K562 (cell line): ENCODE data around the gene SLA2. TPM values are rescaled to one million over a fixed set of nuclear protein-coding genes. Genes with fewer than 3 reads are reported as not detected.

Experiments
- CREB1 ChIP-seq, 2 experiments: sonication (generic) in 1 of 2; formaldehyde crosslinking in 1 of 2; IDR thresholded peaks; 2 replicates each; pipeline versions ENCODE4 v1.6.1 to v1.8.0; 2012 to 2022; ENCODE audit warnings: inconsistent platforms in 1 of 2, mild to moderate bottlenecking in 1 of 2, missing genetic modification reagents in 1 of 2, moderate library complexity in 1 of 2
- SP1 ChIP-seq: sonication (generic); formaldehyde crosslinking; IDR thresholded peaks from 2 replicates; pipeline ENCODE4 v1.8.1; 2022; ENCODE audit warnings: mild to moderate bottlenecking, missing genetic modification reagents
- ZZZ3 ChIP-seq: fragments of 450-650 bp; IDR thresholded peaks from 2 replicates; pipeline ENCODE4 v1.6.1; 2016; ENCODE audit warnings: antibody characterized with exemption, mild to moderate bottlenecking, moderate library complexity
- polyA plus RNA-seq, 8 experiments: library from polyadenylated mRNA; depleted of rRNA in 4 of 8; stranded (reverse) in 5 of 8; unstranded in 3 of 8; fragments of >200 nt; fragmentation: Nextera tagmentation in 2 of 8; fragmentation: Illumina TruSeq in 1 of 8; extraction: Ambion mirVana in 2 of 8; extraction: Trizol in 1 of 8; gene quantifications; 2 replicates each; pipeline versions ENCODE4 v1.2.1 to v1.2.3, GENCODE V29; 2011 to 2014; ENCODE audit warnings: inconsistent platforms in 1 of 8, missing spikeins in 1 of 8
- total RNA-seq, 7 experiments: library from RNA; depleted of rRNA in 6 of 7; stranded (reverse); fragments of >200 nt in 6 of 7; fragmentation: Illumina TruSeq in 2 of 7; extraction: Trizol in 2 of 7; gene quantifications; 2 replicates each; pipeline versions ENCODE4 v1.2.1 to v1.2.3, GENCODE V29; 2011 to 2021; ENCODE audit warnings: low replicate concordance in 1 of 7
- TF ChIP-seq, protein P1 (sequence below): fragments of 250-450 bp; sonication (Bioruptor Pico); IDR thresholded peaks from 2 replicates; pipeline ENCODE4 v1.4.0; 2020; ENCODE audit warnings: borderline replicate concordance
- TF ChIP-seq, protein P2 (sequence below): fragments of 200-800 bp; sonication (Bioruptor generic); IDR thresholded peaks from 2 replicates; pipeline ENCODE4 v1.6.1; 2017; ENCODE audit warnings: missing genetic modification characterization, missing compliant biosample characterization
- TF ChIP-seq, protein P3 (sequence below), 2 experiments: fragments of 450-650 bp in 1 of 2; sonication (generic) in 1 of 2; formaldehyde crosslinking in 1 of 2; IDR thresholded peaks; 2 replicates each; pipeline versions ENCODE4 v1.7.1 to v1.9.0; 2016 to 2022; ENCODE audit warnings: inconsistent platforms in 1 of 2, mild to moderate bottlenecking in 1 of 2, missing genetic modification reagents in 1 of 2

The SLA2 gene
- total and polyA plus RNA-seq, 9 of the 15 experiments (the other 6 are each of a cell fraction or from before 2014, with no cell fraction given): 0.07 TPM; not detected in 7

DNA sequence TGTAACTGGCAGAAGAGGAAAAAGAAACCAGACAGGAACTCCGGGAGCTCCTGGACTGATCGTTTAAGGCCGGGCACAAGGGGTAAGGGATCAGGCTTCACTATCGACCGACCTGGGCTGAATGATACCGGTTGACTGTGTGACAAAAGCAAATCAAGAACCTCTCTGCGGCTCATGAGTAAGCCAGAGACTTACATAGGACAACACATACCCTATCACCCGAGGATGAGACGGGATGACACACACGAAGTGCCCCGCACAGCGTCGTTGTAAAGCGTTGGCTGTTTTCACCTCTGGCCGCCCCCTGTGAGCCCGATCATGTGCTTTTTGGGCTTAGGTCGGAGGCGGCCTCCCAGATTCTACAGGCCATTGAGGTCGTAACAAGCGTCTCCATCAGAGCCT is 73.3 kb downstream of the SLA2 start (continued):
- TF ChIP-seq, protein P1, sequence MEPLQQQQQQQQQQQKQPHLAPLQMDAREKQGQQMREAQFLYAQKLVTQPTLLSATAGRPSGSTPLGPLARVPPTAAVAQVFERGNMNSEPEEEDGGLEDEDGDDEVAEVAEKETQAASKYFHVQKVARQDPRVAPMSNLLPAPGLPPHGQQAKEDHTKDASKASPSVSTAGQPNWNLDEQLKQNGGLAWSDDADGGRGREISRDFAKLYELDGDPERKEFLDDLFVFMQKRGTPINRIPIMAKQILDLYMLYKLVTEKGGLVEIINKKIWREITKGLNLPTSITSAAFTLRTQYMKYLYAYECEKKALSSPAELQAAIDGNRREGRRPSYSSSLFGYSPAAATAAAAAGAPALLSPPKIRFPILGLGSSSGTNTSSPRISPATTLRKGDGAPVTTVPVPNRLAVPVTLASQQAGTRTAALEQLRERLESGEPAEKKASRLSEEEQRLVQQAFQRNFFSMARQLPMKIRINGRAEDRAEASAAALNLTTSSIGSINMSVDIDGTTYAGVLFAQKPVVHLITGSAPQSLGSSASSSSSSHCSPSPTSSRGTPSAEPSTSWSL: no peak
- TF ChIP-seq CREB1 (IDR thresholded peaks at IDR 0.05) (no peak), CREB1 (CRISPR knock-in tag; IDR thresholded peaks at IDR 0.05) (no peak), SP1 (CRISPR knock-in tag) (0 out of 2 replicates have a peak, but pooled peaks have one; percentile 35), ZZZ3 (no peak)
- TF ChIP-seq, protein P2, sequence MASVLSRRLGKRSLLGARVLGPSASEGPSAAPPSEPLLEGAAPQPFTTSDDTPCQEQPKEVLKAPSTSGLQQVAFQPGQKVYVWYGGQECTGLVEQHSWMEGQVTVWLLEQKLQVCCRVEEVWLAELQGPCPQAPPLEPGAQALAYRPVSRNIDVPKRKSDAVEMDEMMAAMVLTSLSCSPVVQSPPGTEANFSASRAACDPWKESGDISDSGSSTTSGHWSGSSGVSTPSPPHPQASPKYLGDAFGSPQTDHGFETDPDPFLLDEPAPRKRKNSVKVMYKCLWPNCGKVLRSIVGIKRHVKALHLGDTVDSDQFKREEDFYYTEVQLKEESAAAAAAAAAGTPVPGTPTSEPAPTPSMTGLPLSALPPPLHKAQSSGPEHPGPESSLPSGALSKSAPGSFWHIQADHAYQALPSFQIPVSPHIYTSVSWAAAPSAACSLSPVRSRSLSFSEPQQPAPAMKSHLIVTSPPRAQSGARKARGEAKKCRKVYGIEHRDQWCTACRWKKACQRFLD (CRISPR knock-in tag): peak; percentile 69
- TF ChIP-seq, protein P3, sequence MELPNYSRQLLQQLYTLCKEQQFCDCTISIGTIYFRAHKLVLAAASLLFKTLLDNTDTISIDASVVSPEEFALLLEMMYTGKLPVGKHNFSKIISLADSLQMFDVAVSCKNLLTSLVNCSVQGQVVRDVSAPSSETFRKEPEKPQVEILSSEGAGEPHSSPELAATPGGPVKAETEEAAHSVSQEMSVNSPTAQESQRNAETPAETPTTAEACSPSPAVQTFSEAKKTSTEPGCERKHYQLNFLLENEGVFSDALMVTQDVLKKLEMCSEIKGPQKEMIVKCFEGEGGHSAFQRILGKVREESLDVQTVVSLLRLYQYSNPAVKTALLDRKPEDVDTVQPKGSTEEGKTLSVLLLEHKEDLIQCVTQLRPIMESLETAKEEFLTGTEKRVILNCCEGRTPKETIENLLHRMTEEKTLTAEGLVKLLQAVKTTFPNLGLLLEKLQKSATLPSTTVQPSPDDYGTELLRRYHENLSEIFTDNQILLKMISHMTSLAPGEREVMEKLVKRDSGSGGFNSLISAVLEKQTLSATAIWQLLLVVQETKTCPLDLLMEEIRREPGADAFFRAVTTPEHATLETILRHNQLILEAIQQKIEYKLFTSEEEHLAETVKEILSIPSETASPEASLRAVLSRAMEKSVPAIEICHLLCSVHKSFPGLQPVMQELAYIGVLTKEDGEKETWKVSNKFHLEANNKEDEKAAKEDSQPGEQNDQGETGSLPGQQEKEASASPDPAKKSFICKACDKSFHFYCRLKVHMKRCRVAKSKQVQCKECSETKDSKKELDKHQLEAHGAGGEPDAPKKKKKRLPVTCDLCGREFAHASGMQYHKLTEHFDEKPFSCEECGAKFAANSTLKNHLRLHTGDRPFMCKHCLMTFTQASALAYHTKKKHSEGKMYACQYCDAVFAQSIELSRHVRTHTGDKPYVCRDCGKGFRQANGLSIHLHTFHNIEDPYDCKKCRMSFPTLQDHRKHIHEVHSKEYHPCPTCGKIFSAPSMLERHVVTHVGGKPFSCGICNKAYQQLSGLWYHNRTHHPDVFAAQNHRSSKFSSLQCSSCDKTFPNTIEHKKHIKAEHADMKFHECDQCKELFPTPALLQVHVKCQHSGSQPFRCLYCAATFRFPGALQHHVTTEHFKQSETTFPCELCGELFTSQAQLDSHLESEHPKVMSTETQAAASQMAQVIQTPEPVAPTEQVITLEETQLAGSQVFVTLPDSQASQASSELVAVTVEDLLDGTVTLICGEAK (IDR thresholded peaks at IDR 0.05): no peak
- TF ChIP-seq, protein P3 (CRISPR knock-in tag; IDR thresholded peaks at IDR 0.05): no peak
